OCI-LY7 (cell line): Measurements from ENCODE around the gene CDA. TPM values are rescaled to one million over a fixed set of nuclear protein-coding genes. Genes with fewer than 3 reads are reported as not detected.
A peak's percentile ranks its signal among the peaks of the same experiment; 100 is the strongest.

Experiments used
- BruUV-seq: library from RNA; stranded (reverse); fragments of 400-500 nt; replicated peaks from 2 replicates; lab custom pipeline; 2021; lab: Mats Ljungman, UMichigan
- CTCF ChIA-PET: fragments of 300-600 bp; sonication (Branson Sonifier 250); formaldehyde crosslinking; loops from one replicate; lab custom pipeline; 2022; ENCODE audit warnings: antibody characterized with exemption; ENCODE audit not compliant: unreplicated experiment; lab: Charles Lee
- POLR2A ChIA-PET: fragments of 300-600 bp; sonication (Branson Sonifier 250); formaldehyde crosslinking; loops from one replicate; lab custom pipeline; 2022; ENCODE audit warnings: antibody characterized with exemption; lab: Charles Lee
- DNase-seq: peaks from one replicate; pipeline ENCODE4 v3.0.0-alpha.2; 2015; ENCODE audit warnings: low spot score
- H2AFZ ChIP-seq: fragments of 200-600 bp; sonication (generic), shearing (Covaris generic); 2 replicates; pipeline ENCODE4 v1.6.1; 2014; ENCODE audit warnings: mild to moderate bottlenecking, antibody characterized with exemption, low read length, moderate library complexity
- H3K27ac ChIP-seq: fragments of 200-600 bp; sonication (generic); 2 replicates; pipeline ENCODE4 v1.5.1; 2014; ENCODE audit warnings: mixed run types, low read depth, mild to moderate bottlenecking, moderate library complexity, low read length, inconsistent platforms; ENCODE audit not compliant: poor library complexity, severe bottlenecking
- H3K36me3 ChIP-seq: fragments of 200-600 bp; sonication (generic); 2 replicates; pipeline ENCODE4 v1.6.1; 2014; ENCODE audit warnings: mild to moderate bottlenecking, antibody characterized with exemption, low read length, moderate library complexity, mixed read lengths; ENCODE audit not compliant: insufficient read depth
- H3K4me1 ChIP-seq: fragments of 200-600 bp; sonication (generic); 2 replicates; pipeline ENCODE4 v1.5.1; 2014; ENCODE audit warnings: mild to moderate bottlenecking, low read length; ENCODE audit not compliant: insufficient read depth, poor library complexity, severe bottlenecking
- H3K4me2 ChIP-seq: fragments of 200-600 bp; sonication (generic); 2 replicates; pipeline ENCODE4 v1.6.1; 2014; ENCODE audit warnings: mild to moderate bottlenecking, low read length
- H3K4me3 ChIP-seq: fragments of 200-600 bp; sonication (generic); 2 replicates; pipeline ENCODE4 v1.5.1; 2014; ENCODE audit warnings: mild to moderate bottlenecking, low read depth, low read length; ENCODE audit not compliant: poor library complexity, severe bottlenecking
- H3K79me2 ChIP-seq: fragments of 200-600 bp; sonication (generic); 2 replicates; pipeline ENCODE4 v1.6.1; 2016; ENCODE audit warnings: low read depth, mild to moderate bottlenecking, low read length, moderate library complexity, mixed read lengths; ENCODE audit not compliant: insufficient read depth
- H3K9me2 ChIP-seq: fragments of 200-600 bp; sonication (generic); 2 replicates; pipeline ENCODE4 v1.6.1; 2016; ENCODE audit warnings: mild to moderate bottlenecking, low read length, mixed read lengths; ENCODE audit not compliant: insufficient read depth
- H3K9me3 ChIP-seq: fragments of 200-600 bp; sonication (generic); 2 replicates; pipeline ENCODE4 v1.6.1; 2014; ENCODE audit warnings: mild to moderate bottlenecking, mixed run types, low read length, mixed read lengths
- H4K20me1 ChIP-seq: fragments of 200-600 bp; sonication (generic); 2 replicates; pipeline ENCODE4 v1.6.1; 2014; ENCODE audit warnings: mild to moderate bottlenecking, antibody characterized with exemption, low read length, moderate library complexity, mixed read lengths; ENCODE audit not compliant: insufficient read depth
- EZH2phosphoT487 ChIP-seq: fragments of 200-600 bp; sonication (generic); IDR thresholded peaks from 2 replicates; pipeline ENCODE4 v1.6.1; 2018; ENCODE audit warnings: low read depth, borderline replicate concordance, mild to moderate bottlenecking, mixed run types, antibody characterized with exemption, low read length, moderate library complexity, mixed read lengths
- intact Hi-C: fragments of 100-400 bp; cut with micrococcal nuclease; formaldehyde crosslinking; loops from one replicate; pipeline ENCODE4 v1.10.0; 2022; ENCODE audit not compliant: unreplicated experiment
- total RNA-seq, 2 experiments: library from RNA; depleted of rRNA in 1 of 2; stranded (reverse); fragments of >200 nt in 1 of 2; shearing (Covaris generic) in 1 of 2; gene quantifications; 2 replicates each; pipeline ENCODE4 v1.2.3, GENCODE V29; 2014 to 2022
- TF ChIP-seq, protein P1 (sequence below): fragments of 200-600 bp; sonication (generic); conservative IDR thresholded peaks from 2 replicates; pipeline ENCODE4 v1.5.1; 2014; ENCODE audit warnings: mild to moderate bottlenecking, antibody characterized with exemption, low read length, moderate library complexity, mixed read lengths

Gene CDA
- total RNA-seq, 2 experiments from 2014 or later = not detected

DNA sequence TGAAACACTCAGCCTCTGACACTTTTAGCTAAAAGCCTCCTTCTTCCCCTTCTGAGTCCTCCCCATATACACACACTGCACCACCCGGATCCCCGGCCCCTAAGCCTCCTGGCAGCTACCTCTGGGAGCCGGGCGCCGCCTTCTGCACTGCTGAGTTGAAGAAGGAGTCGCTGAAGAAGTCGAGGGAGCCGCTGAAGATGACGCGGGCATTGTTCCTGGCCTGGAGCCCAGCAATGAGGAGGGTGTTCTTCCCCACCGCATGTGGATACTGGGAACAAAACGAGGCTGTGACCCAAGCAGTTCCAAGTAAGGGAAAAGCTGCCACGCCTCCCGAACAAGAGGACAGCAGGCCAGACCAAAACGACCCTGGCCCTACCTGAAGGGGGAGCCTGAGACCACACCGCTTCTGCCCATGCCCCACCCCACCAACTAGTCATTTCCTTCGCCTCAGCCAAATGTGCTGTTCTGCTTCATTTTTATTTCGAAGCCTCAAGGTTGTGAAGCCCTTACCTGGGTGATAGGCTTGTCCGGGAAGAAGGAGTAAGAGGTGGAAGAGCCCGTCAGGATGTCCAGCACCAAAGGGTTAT, 65.3 kb downstream of the CDA start:
- no peak overlapping the region for H2AFZ ChIP-seq
- ChIA-PET CTCF (no interaction called here), POLR2A (interaction anchor here (0.7 kb wide), 1 partner anchor 21 kb away, joined by 3 read pairs; no protein-coding TSS in a partner anchor)
- H3K4me1 ChIP-seq = peaks cover 5% of the 10 kb centered on the region
- intact Hi-C loops = no loop called here
- H3K9me3 ChIP-seq = no peaks in the 10 kb centered on the region
- peaks cover 20% of the 10 kb centered on the region; the same call in 1 of the 2 replicates for H3K79me2 ChIP-seq
- H3K4me3 ChIP-seq = no peak overlapping the region
- H3K27ac ChIP-seq = no peak overlapping the region
- no peak for TF ChIP-seq EZH2phosphoT487
- TF ChIP-seq, protein P1, sequence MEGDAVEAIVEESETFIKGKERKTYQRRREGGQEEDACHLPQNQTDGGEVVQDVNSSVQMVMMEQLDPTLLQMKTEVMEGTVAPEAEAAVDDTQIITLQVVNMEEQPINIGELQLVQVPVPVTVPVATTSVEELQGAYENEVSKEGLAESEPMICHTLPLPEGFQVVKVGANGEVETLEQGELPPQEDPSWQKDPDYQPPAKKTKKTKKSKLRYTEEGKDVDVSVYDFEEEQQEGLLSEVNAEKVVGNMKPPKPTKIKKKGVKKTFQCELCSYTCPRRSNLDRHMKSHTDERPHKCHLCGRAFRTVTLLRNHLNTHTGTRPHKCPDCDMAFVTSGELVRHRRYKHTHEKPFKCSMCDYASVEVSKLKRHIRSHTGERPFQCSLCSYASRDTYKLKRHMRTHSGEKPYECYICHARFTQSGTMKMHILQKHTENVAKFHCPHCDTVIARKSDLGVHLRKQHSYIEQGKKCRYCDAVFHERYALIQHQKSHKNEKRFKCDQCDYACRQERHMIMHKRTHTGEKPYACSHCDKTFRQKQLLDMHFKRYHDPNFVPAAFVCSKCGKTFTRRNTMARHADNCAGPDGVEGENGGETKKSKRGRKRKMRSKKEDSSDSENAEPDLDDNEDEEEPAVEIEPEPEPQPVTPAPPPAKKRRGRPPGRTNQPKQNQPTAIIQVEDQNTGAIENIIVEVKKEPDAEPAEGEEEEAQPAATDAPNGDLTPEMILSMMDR = no peak
- H4K20me1 ChIP-seq = no peaks in the 10 kb centered on the region
- peaks cover 93% of the 10 kb centered on the region for H3K36me3 ChIP-seq
- no TSS peak for BruUV-seq
- H3K9me2 ChIP-seq = no peaks in the 10 kb centered on the region
- DNase-seq = no peak
- no peak overlapping the region for H3K4me2 ChIP-seq

- TF ChIP-seq EZH2phosphoT487 = no peak
- TF ChIP-seq, protein P1 = no peak
- no TSS peak for BruUV-seq
- H3K9me2 ChIP-seq = no peaks in the 10 kb centered on the region
- ChIA-PET CTCF (no interaction called here), POLR2A (no interaction called here)
- H3K4me3 ChIP-seq = no peak overlapping the region
- no peaks in the 10 kb centered on the region for H3K9me3 ChIP-seq
- DNase-seq = no peak
- H2AFZ ChIP-seq = no peak overlapping the region
- intact Hi-C loops = no loop called here
- H3K4me1 ChIP-seq = peaks cover 17% of the 10 kb centered on the region
- H3K36me3 ChIP-seq = peaks cover 81% of the 10 kb centered on the region
- H3K79me2 ChIP-seq = peaks cover 40% of the 10 kb centered on the region
- H4K20me1 ChIP-seq = peaks cover 10% of the 10 kb centered on the region; the same call in 1 of the 2 replicates
- H3K27ac ChIP-seq = no peak overlapping the region
- H3K4me2 ChIP-seq = no peak overlapping the region
Measured at GRCh38 chr1:20657024-20657423, 68.1 kb downstream of the CDA start.

DNA sequence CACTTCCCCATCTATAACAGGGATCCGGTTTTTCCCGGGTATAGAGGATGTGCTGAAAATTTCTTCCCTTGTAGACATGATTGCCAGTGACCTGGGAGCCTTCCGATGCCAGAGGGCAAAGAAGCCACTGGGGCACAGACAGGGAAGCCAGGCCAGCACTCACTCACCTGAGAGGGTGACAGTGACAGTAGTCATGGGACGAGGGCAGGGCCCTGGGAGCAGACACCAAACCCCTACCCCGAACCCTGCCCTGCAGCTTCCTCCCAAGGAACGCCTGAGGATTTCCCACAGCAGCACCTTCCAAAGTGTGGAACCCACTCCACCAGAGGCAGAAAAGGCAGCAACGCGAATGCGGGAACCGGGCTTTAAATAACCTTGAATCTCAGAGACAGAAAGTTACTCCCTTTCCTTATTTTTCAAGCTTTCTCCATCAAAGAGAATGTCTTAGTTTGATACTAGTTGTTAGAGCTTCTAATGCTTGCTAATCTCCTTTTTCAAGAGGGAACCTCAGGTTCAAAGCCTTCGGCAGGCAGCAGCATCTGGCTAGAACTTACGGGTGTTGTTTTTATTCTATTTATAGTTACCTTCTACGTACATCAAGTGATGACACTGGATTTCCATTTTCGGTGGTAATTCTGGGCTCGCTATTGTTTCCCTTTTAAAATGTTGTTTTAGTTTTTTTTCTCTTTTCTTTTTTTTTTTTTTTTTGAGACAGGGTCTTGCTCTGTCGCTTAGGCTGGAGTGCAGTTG, 69.4 kb downstream of the CDA start:
- H2AFZ ChIP-seq = no peak overlapping the region
- no TSS peak for BruUV-seq
- H3K9me3 ChIP-seq = no peaks in the 10 kb centered on the region
- no peak overlapping the region for H3K4me3 ChIP-seq
- H3K27ac ChIP-seq = no peak overlapping the region
- DNase-seq = no peak
- peaks cover 68% of the 10 kb centered on the region for H3K36me3 ChIP-seq
- H3K4me1 ChIP-seq = peaks cover 21% of the 10 kb centered on the region
- peak overlapping the region; percentile 22; the same call in 1 of the 2 replicates for H3K4me2 ChIP-seq
- peaks cover 40% of the 10 kb centered on the region for H3K79me2 ChIP-seq
- H3K9me2 ChIP-seq = no peaks in the 10 kb centered on the region
- peaks cover 10% of the 10 kb centered on the region; the same call in 1 of the 2 replicates for H4K20me1 ChIP-seq
- no peak for TF ChIP-seq EZH2phosphoT487
- TF ChIP-seq, protein P1 = no peak
- POLR2A ChIA-PET = interaction anchor here (0.6 to 0.7 kb wide), 2 partner anchors 34 to 1823 kb away, joined by 4 to 5 read pairs; no protein-coding TSS in a partner anchor
- intact Hi-C loops = no loop called here
- CTCF ChIA-PET = no interaction called here
